Measurements from ENCODE around the gene CERS6. TPM values are rescaled to one million over a fixed set of nuclear protein-coding genes. Genes with fewer than 3 reads are reported as not detected.

The CERS6 gene
- total RNA-seq, 1 donor: 23.9 TPM

DNA sequence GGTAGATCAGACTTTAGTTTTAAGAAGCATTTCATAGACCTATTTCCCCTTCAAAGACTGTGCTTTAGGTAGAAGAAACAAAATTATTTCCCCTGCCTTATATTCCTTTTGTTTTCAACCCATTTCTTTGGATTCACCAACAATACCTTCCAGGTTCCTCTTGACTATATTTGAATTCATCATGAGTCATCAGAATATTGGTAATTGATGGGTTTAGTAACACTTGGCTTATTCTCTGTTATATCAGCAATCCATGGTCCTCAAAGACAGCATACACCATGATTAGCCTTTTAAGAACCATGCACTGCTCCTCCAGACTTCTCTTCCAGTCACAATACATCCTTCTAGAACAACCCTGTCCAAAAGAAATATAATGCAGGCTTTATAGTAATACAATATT lies 263.4 kb downstream of the CERS6 start:
- Histone ChIP-seq H2AFZ (ENCODE audit: low read length) (no peak overlapping the region), H4K20me1 (ENCODE audit: insufficient read depth, low read length) (no peaks in the 10 kb centered on the region)
- TF ChIP-seq, protein P1, sequence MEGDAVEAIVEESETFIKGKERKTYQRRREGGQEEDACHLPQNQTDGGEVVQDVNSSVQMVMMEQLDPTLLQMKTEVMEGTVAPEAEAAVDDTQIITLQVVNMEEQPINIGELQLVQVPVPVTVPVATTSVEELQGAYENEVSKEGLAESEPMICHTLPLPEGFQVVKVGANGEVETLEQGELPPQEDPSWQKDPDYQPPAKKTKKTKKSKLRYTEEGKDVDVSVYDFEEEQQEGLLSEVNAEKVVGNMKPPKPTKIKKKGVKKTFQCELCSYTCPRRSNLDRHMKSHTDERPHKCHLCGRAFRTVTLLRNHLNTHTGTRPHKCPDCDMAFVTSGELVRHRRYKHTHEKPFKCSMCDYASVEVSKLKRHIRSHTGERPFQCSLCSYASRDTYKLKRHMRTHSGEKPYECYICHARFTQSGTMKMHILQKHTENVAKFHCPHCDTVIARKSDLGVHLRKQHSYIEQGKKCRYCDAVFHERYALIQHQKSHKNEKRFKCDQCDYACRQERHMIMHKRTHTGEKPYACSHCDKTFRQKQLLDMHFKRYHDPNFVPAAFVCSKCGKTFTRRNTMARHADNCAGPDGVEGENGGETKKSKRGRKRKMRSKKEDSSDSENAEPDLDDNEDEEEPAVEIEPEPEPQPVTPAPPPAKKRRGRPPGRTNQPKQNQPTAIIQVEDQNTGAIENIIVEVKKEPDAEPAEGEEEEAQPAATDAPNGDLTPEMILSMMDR (IDR thresholded peaks at IDR 0.05; ENCODE audit: extremely low read depth, low read depth, low read length): no peak

DNA sequence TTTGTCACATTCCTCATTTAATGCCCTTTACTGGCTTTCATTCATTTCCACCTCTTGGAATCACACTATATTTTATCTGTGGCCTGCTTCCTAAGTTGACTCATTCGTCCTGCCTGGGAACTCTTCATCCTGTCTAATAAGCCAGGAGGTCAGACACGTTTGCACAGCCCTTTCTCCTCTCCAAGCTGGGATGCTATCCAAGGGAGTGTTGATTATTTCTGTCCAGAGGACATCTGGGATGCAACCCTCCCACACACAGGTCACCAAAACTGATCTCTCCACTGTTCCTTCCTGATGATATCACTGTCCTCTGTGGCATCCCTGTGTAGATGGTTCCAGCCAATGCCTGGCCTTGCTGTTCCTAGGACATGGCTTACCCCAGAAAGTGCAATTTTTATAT lies 266.5 kb downstream of the CERS6 start:
- H3K36me3 ChIP-seq (ENCODE audit: insufficient read depth, low read length): no peaks in the 10 kb centered on the region
- no peak overlapping the region for H2AFZ ChIP-seq (ENCODE audit: low read length)
- no peak overlapping the region for H3K4me3 ChIP-seq (ENCODE audit: insufficient read depth, low read length)
- no peak overlapping the region for H3K4me2 ChIP-seq (ENCODE audit: insufficient read depth, low read length)
- DNase-seq (ENCODE audit: insufficient read length, low spot score, missing footprints): peak; percentile 41
- no peaks in the 10 kb centered on the region for H3K27me3 ChIP-seq (ENCODE audit: insufficient read depth, low read length)
- no peaks in the 10 kb centered on the region for H3K79me2 ChIP-seq (ENCODE audit: insufficient read depth, low read length)
- H3K9me3 ChIP-seq (ENCODE audit: low read depth, low read length): no peaks in the 10 kb centered on the region
- TF ChIP-seq, protein P1 (IDR thresholded peaks at IDR 0.05; ENCODE audit: extremely low read depth, low read depth, low read length): no peak
- H3K4me1 ChIP-seq (ENCODE audit: insufficient read depth, low read length): peaks cover 11% of the 10 kb centered on the region
- H3K27ac ChIP-seq (ENCODE audit: low read depth, low read length): peak overlapping the region; percentile 43
- H4K20me1 ChIP-seq (ENCODE audit: insufficient read depth, low read length): no peaks in the 10 kb centered on the region

More for the DNA sequence above, 263.4 kb downstream of the CERS6 start:
- H3K36me3 ChIP-seq (ENCODE audit: insufficient read depth, low read length): no peaks in the 10 kb centered on the region
- no peak overlapping the region for H3K27ac ChIP-seq (ENCODE audit: low read depth, low read length)
- H3K79me2 ChIP-seq (ENCODE audit: insufficient read depth, low read length): no peaks in the 10 kb centered on the region
- H3K4me3 ChIP-seq (ENCODE audit: insufficient read depth, low read length): no peak overlapping the region
- H3K9me3 ChIP-seq (ENCODE audit: low read depth, low read length): no peaks in the 10 kb centered on the region
- DNase-seq (ENCODE audit: insufficient read length, low spot score, missing footprints): no peak
- H3K4me2 ChIP-seq (ENCODE audit: insufficient read depth, low read length): no peak overlapping the region
- H3K4me1 ChIP-seq (ENCODE audit: insufficient read depth, low read length): peaks cover 15% of the 10 kb centered on the region
- no peaks in the 10 kb centered on the region for H3K27me3 ChIP-seq (ENCODE audit: insufficient read depth, low read length)

DNA sequence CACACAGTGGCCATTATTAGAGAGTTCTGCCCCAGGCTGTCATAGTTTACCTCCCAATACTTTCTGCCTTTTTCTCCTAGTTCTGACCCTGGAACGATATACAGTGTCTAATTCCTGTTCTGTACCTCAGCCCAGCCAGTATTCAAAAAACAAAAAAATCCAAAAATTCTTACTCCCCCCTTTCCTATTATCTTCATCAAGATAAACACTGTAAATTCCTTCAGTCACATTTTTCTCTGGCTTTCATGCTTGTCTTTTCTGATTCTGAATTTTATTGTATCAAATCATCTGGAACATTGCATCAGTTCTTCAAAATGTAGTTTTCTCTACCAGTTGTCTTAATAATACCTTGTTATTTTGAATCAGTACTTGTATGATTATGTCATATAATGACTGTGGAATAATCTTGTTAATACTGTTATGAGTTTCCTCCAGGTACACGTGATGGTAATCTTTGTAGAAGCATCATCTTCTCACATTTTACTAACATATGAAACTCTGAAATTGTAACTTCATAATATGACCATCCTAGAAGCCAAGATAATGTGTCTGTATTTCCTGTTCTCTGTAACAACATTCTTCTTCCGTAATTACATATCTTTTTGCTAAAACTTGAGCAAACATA lies 267.3 kb downstream of the CERS6 start:
- Histone ChIP-seq H3K36me3 (ENCODE audit: insufficient read depth, low read length) (no peaks in the 10 kb centered on the region), H3K4me1 (ENCODE audit: insufficient read depth, low read length) (peaks cover 11% of the 10 kb centered on the region), H3K79me2 (ENCODE audit: insufficient read depth, low read length) (no peaks in the 10 kb centered on the region), H2AFZ (ENCODE audit: low read length) (no peak overlapping the region), H3K9me3 (ENCODE audit: low read depth, low read length) (no peaks in the 10 kb centered on the region), H3K27ac (ENCODE audit: low read depth, low read length) (peak overlapping the region; percentile 43), H3K27me3 (ENCODE audit: insufficient read depth, low read length) (no peaks in the 10 kb centered on the region), H3K4me3 (ENCODE audit: insufficient read depth, low read length) (no peak overlapping the region), H4K20me1 (ENCODE audit: insufficient read depth, low read length) (no peaks in the 10 kb centered on the region), H3K4me2 (ENCODE audit: insufficient read depth, low read length) (no peak overlapping the region)
- TF ChIP-seq, protein P1 (IDR thresholded peaks at IDR 0.05; ENCODE audit: extremely low read depth, low read depth, low read length): no peak
- DNase-seq (ENCODE audit: insufficient read length, low spot score, missing footprints): no peak

DNA sequence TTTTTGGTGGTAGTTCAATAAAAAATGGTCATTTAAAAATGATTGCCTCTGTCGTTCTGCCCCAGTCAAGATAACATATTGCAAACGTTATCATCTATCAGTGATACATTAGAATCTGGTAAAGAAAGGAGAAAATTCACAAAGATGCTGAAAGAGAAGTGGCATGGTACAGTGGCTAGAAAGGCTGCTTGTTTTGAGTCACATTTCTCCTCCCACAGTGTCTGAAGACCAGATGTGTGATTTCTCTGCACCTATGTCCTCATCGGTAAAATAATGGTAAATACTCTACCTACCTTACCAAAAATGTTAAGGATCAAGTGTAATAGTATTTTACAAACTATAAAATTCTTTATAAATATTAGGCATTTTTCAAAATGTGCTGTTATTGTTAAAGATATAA lies 270.3 kb downstream of the CERS6 start:
- H3K4me1 ChIP-seq (ENCODE audit: insufficient read depth, low read length): peaks cover 11% of the 10 kb centered on the region
- no peaks in the 10 kb centered on the region for H3K36me3 ChIP-seq (ENCODE audit: insufficient read depth, low read length)
- TF ChIP-seq, protein P1 (IDR thresholded peaks at IDR 0.05; ENCODE audit: extremely low read depth, low read depth, low read length): no peak
- H3K27me3 ChIP-seq (ENCODE audit: insufficient read depth, low read length): no peaks in the 10 kb centered on the region
- no peak overlapping the region for H3K27ac ChIP-seq (ENCODE audit: low read depth, low read length)
- no peak overlapping the region for H3K4me3 ChIP-seq (ENCODE audit: insufficient read depth, low read length)
- DNase-seq (ENCODE audit: insufficient read length, low spot score, missing footprints): no peak
- H3K9me3 ChIP-seq (ENCODE audit: low read depth, low read length): no peaks in the 10 kb centered on the region
- no peak overlapping the region for H2AFZ ChIP-seq (ENCODE audit: low read length)
- no peaks in the 10 kb centered on the region for H3K79me2 ChIP-seq (ENCODE audit: insufficient read depth, low read length)
- no peak overlapping the region for H3K4me2 ChIP-seq (ENCODE audit: insufficient read depth, low read length)
- H4K20me1 ChIP-seq (ENCODE audit: insufficient read depth, low read length): no peaks in the 10 kb centered on the region

Measured in osteoblast (primary cell).